Muscle layer of colon (tissue), 2 donors: ENCODE data around the gene MAST2.
"Not testable (repeated sequence)": the region's sequence is repeated elsewhere in the genome, so short reads cannot be mapped to it uniquely, and the experiment has no call there.

Experiments used
- H3K27ac ChIP-seq: one replicate; pipeline ENCODE4 v1.7.0; 2013; ENCODE audit warnings: low read depth, mild to moderate bottlenecking, low read length, moderate library complexity
- H3K27me3 ChIP-seq, 2 donors: one replicate each; pipeline ENCODE4 v1.7.0; 2013; ENCODE audit warnings: low read length in 2 of 2, mild to moderate bottlenecking in 2 of 2; ENCODE audit not compliant: insufficient read depth in 2 of 2, control insufficient read depth in 1 of 2
- H3K36me3 ChIP-seq: one replicate; pipeline ENCODE4 v1.7.0; 2013; ENCODE audit warnings: mild to moderate bottlenecking, low read length; ENCODE audit not compliant: insufficient read depth
- H3K4me1 ChIP-seq: one replicate; pipeline ENCODE4 v1.7.0; 2013; ENCODE audit warnings: mild to moderate bottlenecking, low read length; ENCODE audit not compliant: insufficient read depth
- H3K4me3 ChIP-seq, 2 donors: one replicate each; pipeline ENCODE4 v1.7.0; 2013; ENCODE audit warnings: low read length in 2 of 2, low read depth in 1 of 2, mild to moderate bottlenecking in 1 of 2, moderate library complexity in 1 of 2
- H3K9ac ChIP-seq: one replicate; pipeline ENCODE4 v1.7.0; 2013; ENCODE audit warnings: low read length
- H3K9me3 ChIP-seq: one replicate; pipeline ENCODE4 v1.7.0; 2013; ENCODE audit warnings: mild to moderate bottlenecking, low read length
- donor health status: abdominal sarcoma.
- donor health status: Adenocarcinoma of cecum.

Gene MAST2

DNA sequence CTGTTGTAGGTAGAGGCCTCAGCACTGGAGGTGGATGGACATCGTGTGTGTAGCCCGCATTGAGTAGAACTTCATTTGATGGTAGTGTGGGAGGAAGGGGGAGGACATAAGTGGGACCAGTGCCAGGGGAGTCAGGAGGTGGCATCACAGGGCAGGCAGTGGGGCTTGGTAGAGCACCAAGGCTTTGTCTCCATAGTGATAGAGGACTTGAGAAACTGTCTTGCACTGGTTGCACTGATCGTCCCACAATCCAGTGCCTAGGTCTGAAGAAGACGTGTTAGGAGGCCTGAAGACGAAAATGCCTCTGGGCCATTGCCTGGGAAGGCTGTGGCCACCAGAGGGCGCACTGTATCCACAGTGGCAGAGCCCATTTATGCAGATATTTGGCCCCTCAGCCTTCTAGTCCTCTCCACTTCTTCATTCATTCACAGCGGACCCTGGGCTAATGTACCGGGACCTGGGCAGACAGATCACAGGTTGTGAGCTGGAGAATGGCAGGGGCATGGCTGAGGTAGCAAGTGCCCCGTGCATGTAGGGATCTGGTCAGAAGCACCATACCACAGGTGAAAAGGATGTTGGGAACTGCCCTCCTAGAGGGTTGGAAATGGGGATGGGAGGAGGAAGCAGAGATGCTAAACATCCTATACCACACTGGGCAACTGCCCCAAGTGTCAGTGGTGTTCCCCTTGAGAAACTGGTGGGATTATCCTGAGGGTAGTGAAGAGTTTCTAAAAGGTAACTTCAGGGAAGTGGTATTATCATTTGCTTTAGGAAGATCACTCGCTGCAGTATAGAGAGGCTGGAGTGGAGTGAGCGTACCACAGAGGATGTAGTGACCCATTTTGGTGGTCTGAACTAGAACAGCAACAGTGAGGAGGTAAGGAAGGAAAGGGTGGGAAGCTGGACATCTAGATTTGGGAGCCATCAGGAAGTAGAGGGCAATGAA is 233.8 kb downstream of the MAST2 start:
- Histone ChIP-seq H3K27me3 (no peaks in the 10 kb centered on the region), H3K9me3 (no peaks in the 10 kb centered on the region), H3K9ac (no peak overlapping the region), H3K27ac (no peak overlapping the region), H3K4me3 (no peak overlapping the region), H3K4me1 (peaks cover 9% of the 10 kb centered on the region), H3K36me3 (peaks cover 4% of the 10 kb centered on the region)

DNA sequence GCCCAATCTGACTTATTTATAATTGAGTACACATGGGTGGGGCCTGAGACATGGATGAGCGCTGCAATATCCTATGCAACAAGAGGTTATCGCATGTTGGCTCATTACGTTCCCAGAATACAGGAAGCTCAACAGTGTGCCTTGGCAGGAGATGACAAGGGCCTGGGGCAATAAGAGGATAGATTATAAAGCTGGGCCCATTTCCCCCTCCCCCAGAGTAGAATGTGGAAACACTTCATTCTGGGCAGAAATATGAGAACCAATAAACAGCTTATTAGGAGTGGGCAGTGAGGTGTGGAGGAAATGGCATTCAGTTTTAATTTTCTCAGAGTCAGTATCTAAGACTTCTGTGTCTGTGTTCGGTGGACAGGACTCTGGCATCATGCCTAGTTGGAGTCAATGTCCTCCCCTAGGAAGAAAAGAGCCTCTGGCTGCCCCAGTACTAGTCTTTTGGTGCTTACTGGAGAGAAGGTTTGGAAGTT is 236.2 kb downstream of the MAST2 start:
- H3K27me3 ChIP-seq = no peaks in the 10 kb centered on the region
- no peaks in the 10 kb centered on the region for H3K9me3 ChIP-seq
- no peak overlapping the region for H3K4me3 ChIP-seq
- H3K4me1 ChIP-seq = peaks cover 9% of the 10 kb centered on the region
- no peak overlapping the region for H3K9ac ChIP-seq
- no peak overlapping the region for H3K27ac ChIP-seq
- H3K36me3 ChIP-seq = no peaks in the 10 kb centered on the region

DNA sequence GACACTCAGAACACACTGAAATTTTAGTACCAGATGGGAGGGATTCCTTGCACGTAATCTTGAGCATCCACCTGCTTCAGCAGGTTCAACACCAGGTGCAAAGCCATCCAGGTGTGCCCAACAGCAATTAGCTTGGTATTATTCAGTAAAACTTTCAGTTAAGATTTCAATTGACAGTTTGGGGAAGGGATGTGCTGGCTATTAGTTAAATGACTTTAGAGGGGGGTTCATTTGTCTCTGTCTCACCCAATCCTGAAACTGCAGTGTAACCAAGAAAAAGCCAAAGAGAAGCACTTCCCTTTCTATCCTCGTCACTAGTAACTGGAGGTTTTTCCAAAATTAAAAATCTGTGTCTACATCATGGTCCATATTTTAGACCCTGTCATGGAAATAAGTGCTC is 238.1 kb downstream of the MAST2 start:
- Histone ChIP-seq H3K4me3 (no peak overlapping the region), H3K9me3 (no peaks in the 10 kb centered on the region), H3K27ac (no peak overlapping the region), H3K36me3 (no peaks in the 10 kb centered on the region), H3K4me1 (peaks cover 9% of the 10 kb centered on the region), H3K9ac (no peak overlapping the region), H3K27me3 (no peaks in the 10 kb centered on the region)

DNA sequence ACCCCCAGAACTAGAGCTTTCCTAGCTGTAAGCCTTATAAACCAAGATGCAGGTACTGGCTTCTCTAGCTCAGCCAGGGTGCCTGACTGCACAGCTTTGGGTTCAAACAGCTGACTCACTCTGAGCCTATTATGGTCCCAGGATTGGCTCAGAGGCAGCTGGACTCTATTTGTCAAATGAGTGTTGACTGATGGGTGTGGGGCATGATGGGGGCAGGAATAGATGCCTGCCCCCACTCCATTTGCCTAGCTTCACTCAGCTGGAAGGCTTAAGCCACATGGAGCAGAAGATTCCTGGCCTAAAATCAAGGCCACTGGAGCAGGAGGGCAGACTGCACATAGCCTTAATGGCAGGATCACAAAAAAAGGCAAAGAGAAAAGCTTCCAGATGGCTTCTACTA is 238.6 kb downstream of the MAST2 start:
- Histone ChIP-seq H3K27ac (no peak overlapping the region), H3K4me1 (peaks cover 5% of the 10 kb centered on the region)

DNA sequence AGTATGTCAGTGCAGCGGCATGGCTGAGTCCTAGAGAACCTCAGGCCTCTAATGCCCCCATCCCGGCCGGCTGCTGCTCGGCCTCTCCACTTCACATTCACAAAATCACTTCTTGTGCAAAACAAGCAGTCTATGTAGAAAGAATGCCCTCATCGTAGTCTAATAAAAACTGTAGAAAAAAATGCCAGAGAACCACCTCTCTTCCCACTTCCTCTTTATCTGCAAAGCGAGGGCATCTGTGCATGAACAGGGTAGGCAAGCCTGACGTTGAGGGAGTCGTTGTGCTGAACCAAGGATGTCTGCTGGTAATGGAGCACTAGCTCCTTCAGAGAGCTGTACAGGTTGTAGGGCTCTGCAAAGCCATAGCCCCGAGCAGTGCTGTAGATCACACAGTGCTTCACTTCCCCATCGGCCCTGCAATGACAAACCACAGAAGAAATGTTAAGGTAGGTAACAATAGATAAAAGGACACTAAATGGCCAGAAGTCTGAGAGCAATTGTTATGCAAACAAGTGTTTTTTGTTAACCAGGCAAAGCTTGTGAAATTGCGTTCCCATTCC is 240.1 kb downstream of the MAST2 start:
- no peak overlapping the region for H3K4me3 ChIP-seq
- no peaks in the 10 kb centered on the region for H3K27me3 ChIP-seq
- no peaks in the 10 kb centered on the region for H3K4me1 ChIP-seq
- no peak overlapping the region for H3K9ac ChIP-seq
- no peak overlapping the region for H3K27ac ChIP-seq
- H3K9me3 ChIP-seq = no peaks in the 10 kb centered on the region
- no peaks in the 10 kb centered on the region for H3K36me3 ChIP-seq

More for the DNA sequence above, 238.6 kb downstream of the MAST2 start:
- Histone ChIP-seq H3K4me3 (no peak overlapping the region), H3K9ac (no peak overlapping the region), H3K27me3 (no peaks in the 10 kb centered on the region), H3K9me3 (no peaks in the 10 kb centered on the region), H3K36me3 (no peaks in the 10 kb centered on the region)

DNA sequence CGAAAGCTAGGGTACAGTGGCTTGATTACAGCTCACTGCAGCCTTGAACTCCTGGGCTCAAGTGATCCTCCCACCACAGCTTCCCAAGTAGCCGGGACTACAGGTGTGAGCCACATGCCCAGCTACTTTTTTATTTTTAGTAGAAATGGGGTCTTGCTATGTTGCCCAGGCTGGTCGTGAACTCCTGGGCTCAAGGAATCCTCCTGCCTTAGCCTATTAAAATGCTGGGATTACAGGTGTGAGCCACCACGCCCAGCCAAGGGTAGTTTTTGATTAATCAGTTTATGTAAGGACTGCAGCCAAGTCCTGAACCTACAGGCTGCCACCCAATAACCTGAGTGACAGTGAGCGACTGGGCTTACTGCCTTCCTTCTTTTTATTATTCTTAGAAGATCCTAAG is 240.7 kb downstream of the MAST2 start:
- Histone ChIP-seq H3K27ac (no peak overlapping the region), H3K4me3 (no peak overlapping the region), H3K9ac (no peak overlapping the region), H3K9me3 (no peaks in the 10 kb centered on the region), H3K27me3 (no peaks in the 10 kb centered on the region), H3K4me1 (no peaks in the 10 kb centered on the region), H3K36me3 (no peaks in the 10 kb centered on the region)

DNA sequence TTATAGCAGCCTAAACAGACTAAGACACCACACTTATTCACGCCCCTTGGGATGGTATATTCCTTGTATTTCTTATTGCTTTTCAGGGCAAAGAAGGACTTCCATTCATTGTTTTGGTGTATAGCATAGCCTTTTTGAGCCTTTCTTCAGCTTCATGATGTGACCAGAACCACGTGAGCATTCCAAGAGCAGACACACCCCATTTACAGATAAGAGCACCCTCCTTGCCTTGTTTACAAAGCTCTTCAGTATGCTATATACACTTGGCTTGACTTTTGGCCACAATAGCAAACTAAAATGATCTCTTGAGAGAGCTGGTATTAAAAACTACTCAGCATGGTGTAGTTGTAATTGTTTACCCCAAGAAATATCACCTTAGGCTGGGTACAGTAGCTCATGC is 250.3 kb downstream of the MAST2 start:
- no peak overlapping the region for H3K27ac ChIP-seq
- H3K36me3 ChIP-seq = no peaks in the 10 kb centered on the region

DNA sequence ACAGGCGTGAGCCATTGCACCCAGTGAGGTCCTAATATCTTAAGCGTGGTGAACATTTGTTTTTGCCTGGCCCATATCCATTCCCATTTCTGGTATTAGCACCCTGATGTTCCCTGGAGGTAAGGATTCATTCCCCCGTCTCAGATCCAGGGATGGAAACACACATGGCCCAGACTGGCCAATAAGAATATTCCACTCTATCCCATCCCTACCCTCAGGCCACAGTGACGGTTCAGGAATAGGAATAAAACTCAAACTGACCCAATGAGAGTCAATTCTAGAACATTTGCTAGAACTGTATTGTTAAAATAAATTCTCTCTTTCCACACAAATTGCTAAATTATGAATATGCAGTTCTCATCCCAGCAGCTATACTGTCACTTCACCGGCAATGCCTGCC is 252.9 kb downstream of the MAST2 start:
- no peak overlapping the region for H3K27ac ChIP-seq
- no peaks in the 10 kb centered on the region for H3K4me1 ChIP-seq
- H3K27me3 ChIP-seq = no peaks in the 10 kb centered on the region
- H3K4me3 ChIP-seq = no peak overlapping the region
- H3K9ac ChIP-seq = no peak overlapping the region
- H3K36me3 ChIP-seq = no peaks in the 10 kb centered on the region
- H3K9me3 ChIP-seq = no peaks in the 10 kb centered on the region

More for the DNA sequence above, 250.3 kb downstream of the MAST2 start:
- Histone ChIP-seq H3K4me3 (no peak overlapping the region), H3K9ac (no peak overlapping the region), H3K4me1 (no peaks in the 10 kb centered on the region), H3K27me3 (no peaks in the 10 kb centered on the region), H3K9me3 (no peaks in the 10 kb centered on the region)

DNA sequence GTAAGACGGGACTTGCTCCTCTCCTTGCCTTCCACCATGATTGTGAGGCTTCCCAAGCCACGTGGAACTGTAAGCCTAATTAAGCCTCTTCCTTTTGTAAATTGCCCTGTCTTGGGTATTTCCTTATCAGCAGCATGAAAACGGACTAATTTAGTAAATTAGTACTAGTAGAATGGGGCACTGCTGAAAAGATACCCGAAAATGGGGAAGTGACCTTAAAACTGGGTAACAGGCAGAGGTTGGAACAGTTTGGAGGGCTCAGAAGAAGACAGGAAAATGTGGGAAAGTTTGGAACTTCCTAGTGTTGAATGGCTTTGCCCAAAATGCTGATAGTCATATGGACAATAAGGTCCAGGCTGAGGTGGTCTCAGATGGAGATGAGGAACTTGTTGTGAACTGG is 253.8 kb downstream of the MAST2 start:
- H3K27me3 ChIP-seq, H3K4me3 ChIP-seq, H3K9me3 ChIP-seq, H3K27ac ChIP-seq, H3K36me3 ChIP-seq, H3K9ac ChIP-seq, H3K4me1 ChIP-seq: not testable (repeated sequence)

DNA sequence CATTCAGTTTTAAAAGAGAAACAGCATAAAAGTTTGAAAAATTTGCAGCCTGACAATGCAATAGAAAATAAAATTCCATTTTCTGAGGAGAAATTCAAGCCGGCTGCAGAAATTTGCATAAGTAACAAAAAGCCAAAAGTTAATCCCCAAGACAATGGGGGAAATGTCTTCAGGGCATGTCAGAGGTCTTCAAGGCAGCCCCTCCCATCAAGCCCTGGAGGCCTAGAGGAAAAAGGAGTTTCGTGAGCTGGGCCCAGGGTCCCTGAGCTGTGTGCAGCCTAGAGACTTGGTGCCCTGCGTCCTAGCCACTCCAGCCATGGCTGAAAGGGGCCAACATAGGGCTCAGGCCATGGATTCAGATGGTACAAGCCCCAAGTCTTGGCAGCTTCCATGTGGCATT is 254.4 kb downstream of the MAST2 start:
- Histone ChIP-seq H3K27ac (no peak overlapping the region), H3K4me1 (no peaks in the 10 kb centered on the region), H3K4me3 (no peak overlapping the region), H3K9ac (no peak overlapping the region), H3K27me3 (no peaks in the 10 kb centered on the region), H3K9me3 (no peaks in the 10 kb centered on the region), H3K36me3 (no peaks in the 10 kb centered on the region)

DNA sequence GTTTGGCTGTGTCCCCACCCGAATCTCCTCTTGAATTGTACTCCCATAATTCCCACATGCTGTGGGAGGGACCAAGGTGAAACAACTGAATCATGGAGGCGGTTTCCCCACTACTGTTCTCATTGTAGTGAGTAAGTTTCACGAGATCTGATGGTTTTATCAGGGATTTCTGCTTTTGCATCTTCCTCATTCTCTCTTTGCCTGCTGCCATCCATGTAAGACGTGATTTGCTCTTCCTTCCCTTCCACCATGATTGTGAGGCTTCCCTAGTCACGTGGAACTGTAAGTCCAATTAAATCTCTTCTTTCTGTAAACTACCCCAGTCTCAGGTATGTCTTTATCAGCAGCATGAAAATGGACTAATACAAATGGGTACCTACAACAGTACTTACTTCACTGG is 255.5 kb downstream of the MAST2 start:
- Histone ChIP-seq H3K9ac (no peak overlapping the region), H3K27ac (no peak overlapping the region), H3K9me3 (no peaks in the 10 kb centered on the region), H3K36me3 (no peaks in the 10 kb centered on the region), H3K27me3 (no peaks in the 10 kb centered on the region), H3K4me1 (no peaks in the 10 kb centered on the region), H3K4me3 (no peak overlapping the region)

DNA sequence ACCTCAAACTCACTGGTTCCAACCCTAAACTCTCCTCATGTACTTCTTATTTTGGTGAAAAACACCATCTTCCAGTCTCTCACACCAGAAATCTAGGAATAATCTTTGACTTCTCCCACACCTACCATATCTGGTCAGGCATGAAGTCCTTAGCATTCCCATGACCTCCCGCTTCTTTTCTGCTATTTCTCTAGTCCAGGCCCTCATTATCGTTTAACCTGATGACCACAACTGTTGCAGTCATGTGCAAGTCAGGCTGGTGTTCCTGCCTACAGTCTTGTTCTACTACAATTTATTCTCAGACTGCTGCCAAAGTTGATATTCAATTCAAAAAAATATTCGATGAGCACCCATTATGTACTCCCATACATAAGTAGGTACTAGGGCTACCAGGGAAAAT is 257.7 kb downstream of the MAST2 start:
- Histone ChIP-seq H3K4me1 (no peaks in the 10 kb centered on the region), H3K27ac (no peak overlapping the region), H3K9me3 (no peaks in the 10 kb centered on the region), H3K9ac (no peak overlapping the region), H3K36me3 (no peaks in the 10 kb centered on the region), H3K27me3 (no peaks in the 10 kb centered on the region), H3K4me3 (no peak overlapping the region)
